ENCODE data around the gene RIMS3.

GRCh38 chr1:40641601-40642242, 23.8 kb downstream of the RIMS3 start:
- no peak for TF ChIP-seq RAD21 (IDR thresholded peaks at IDR 0.05; ENCODE audit: low read depth)
- TF ChIP-seq NFIC (IDR thresholded peaks at IDR 0.05), result no peak
- no peak for TF ChIP-seq CEBPB (IDR thresholded peaks at IDR 0.05)
- no peak for TF ChIP-seq MAX (IDR thresholded peaks at IDR 0.05)
- TF ChIP-seq TCF12 (IDR thresholded peaks at IDR 0.05; ENCODE audit: low read depth), result no peak
- TF ChIP-seq EP300 (IDR thresholded peaks at IDR 0.05; ENCODE audit: borderline replicate concordance), result no peak
- TF ChIP-seq REST (IDR thresholded peaks at IDR 0.05; ENCODE audit: low read depth), result no peak
- TF ChIP-seq ZBTB7A (IDR thresholded peaks at IDR 0.05; ENCODE audit: low read depth), result no peak
- no peak for TF ChIP-seq USF1 (IDR thresholded peaks at IDR 0.05)
- no peak for TF ChIP-seq YY1 (IDR thresholded peaks at IDR 0.05; ENCODE audit: low read depth)

All from Ishikawa (cell line).